GM12878 (cell line): ENCODE results near the gene SRD5A1. TPM values are rescaled to one million over a fixed set of nuclear protein-coding genes. Genes with fewer than 3 reads are reported as not detected.

Experiments used
- ATAC-seq: fragments of 200-7000 bp; cut with Tn5 transposase; 3 replicates; pipeline ENCODE4 v1.9.1; 2020; ENCODE audit warnings: mild to moderate bottlenecking, moderate library complexity
- BruUV-seq: library from RNA; stranded (reverse); fragments of 400-500 nt; replicated peaks from 2 replicates; lab custom pipeline; 2021; lab: Mats Ljungman, UMichigan
- CTCF ChIA-PET: fragments of 300-600 bp; sonication (Branson Sonifier 250); formaldehyde crosslinking; extraction: SDS; loops from one replicate; lab custom pipeline; 2021; ENCODE audit warnings: inconsistent platforms; lab: Yijun Ruan, JAX
- POLR2A ChIA-PET: fragments of 350-600 bp; formaldehyde crosslinking; extraction: SDS; loops from one replicate; lab custom pipeline; 2021; ENCODE audit warnings: inconsistent platforms; lab: Charles Lee
- RAD21 ChIA-PET: fragments of 300-600 bp; sonication (Branson Sonifier 250); formaldehyde crosslinking; loops from one replicate; lab custom pipeline; 2023; ENCODE audit warnings: antibody characterized with exemption; ENCODE audit not compliant: unreplicated experiment; lab: Charles Lee
- SMC1A ChIA-PET: fragments of 300-600 bp; sonication (Branson Sonifier 250); formaldehyde crosslinking; loops from one replicate; lab custom pipeline; 2023; ENCODE audit not compliant: unreplicated experiment, uncharacterized antibody; lab: Charles Lee
- DNase-seq: peaks from one replicate; pipeline ENCODE4 v3.0.0-alpha.2; 2011; ENCODE audit warnings: low read depth, low spot score
- FAIRE-seq: peaks from 3 replicates; lab custom pipeline; 2011; peaks lifted over from hg19 to GRCh38; lab: Jason Lieb, UNC
- H2AFZ ChIP-seq: 2 replicates; pipeline ENCODE4 v1.6.0; 2011; ENCODE audit warnings: low read depth, low read length, control low read depth; ENCODE audit not compliant: control insufficient read depth
- H3K27ac ChIP-seq: 2 replicates; pipeline ENCODE4 v1.5.1; 2011; ENCODE audit warnings: control low read depth; ENCODE audit not compliant: control insufficient read depth, insufficient read depth
- H3K27me3 ChIP-seq, 2 experiments: replicated peaks in 1 of 2; 2 replicates each; pipeline versions ENCODE4 v1.6.0 to v1.6.1; 2011; ENCODE audit warnings: low read length in 1 of 2; ENCODE audit not compliant: control insufficient read depth in 2 of 2, insufficient read depth in 2 of 2
- H3K36me3 ChIP-seq, 2 experiments: 2 replicates each; pipeline ENCODE4 v1.5.1; 2011; ENCODE audit warnings: low read length in 1 of 2; ENCODE audit not compliant: control insufficient read depth in 2 of 2, insufficient read depth in 2 of 2
- H3K4me1 ChIP-seq: 2 replicates; pipeline ENCODE4 v1.6.1; 2011; ENCODE audit warnings: mild to moderate bottlenecking, low read length, moderate library complexity, mixed read lengths; ENCODE audit not compliant: control insufficient read depth, insufficient read depth
- H3K4me2 ChIP-seq: 2 replicates; pipeline ENCODE4 v1.6.0; 2011; ENCODE audit warnings: control low read depth; ENCODE audit not compliant: control insufficient read depth, insufficient read depth
- H3K4me3 ChIP-seq: fragments of 200-600 bp; sonication (generic); 2 replicates; pipeline ENCODE4 v1.5.1; 2016
- H3K79me2 ChIP-seq: 2 replicates; pipeline ENCODE4 v1.6.0; 2011; ENCODE audit warnings: low read length; ENCODE audit not compliant: control insufficient read depth, insufficient read depth
- H3K9ac ChIP-seq: 2 replicates; pipeline ENCODE4 v1.8.0; 2011; ENCODE audit warnings: low read length, control low read depth, mixed read lengths; ENCODE audit not compliant: control insufficient read depth, insufficient read depth
- H3K9me3 ChIP-seq: replicated peaks from 3 replicates; pipeline ENCODE4 v1.5.1; 2011; ENCODE audit warnings: mild to moderate bottlenecking, low read length; ENCODE audit not compliant: control insufficient read depth, insufficient read depth
- H4K20me1 ChIP-seq: 2 replicates; pipeline ENCODE4 v1.6.0; 2011; ENCODE audit not compliant: control insufficient read depth, insufficient read depth
- BACH1 ChIP-seq: fragments of 450-650 bp; IDR thresholded peaks from 2 replicates; pipeline ENCODE4 v1.6.1; 2017; ENCODE audit warnings: mild to moderate bottlenecking, borderline replicate concordance
- CHD2 ChIP-seq: IDR thresholded peaks from 2 replicates; pipeline ENCODE4 v1.6.1; 2011; ENCODE audit warnings: low read depth, low read length, improper control_type of control experiment, borderline replicate concordance
- CHD4 ChIP-seq: fragments of 200-600 bp; sonication (generic); IDR thresholded peaks from 2 replicates; pipeline ENCODE4 v1.6.1; 2016; ENCODE audit warnings: mild to moderate bottlenecking
- EED ChIP-seq: sonication (generic); IDR thresholded peaks from 2 replicates; pipeline ENCODE4 v1.6.1; 2016; ENCODE audit warnings: antibody characterized with exemption, low read depth
- FOXK2 ChIP-seq: fragments of 450-650 bp; IDR thresholded peaks from 2 replicates; pipeline ENCODE4 v1.6.1; 2017; ENCODE audit warnings: mild to moderate bottlenecking, moderate library complexity
- IKZF2 ChIP-seq, 2 experiments: fragments of 450-650 bp; IDR thresholded peaks; 2 replicates each; pipeline ENCODE4 v1.6.1; 2017; ENCODE audit warnings: mild to moderate bottlenecking in 2 of 2, moderate library complexity in 2 of 2
- KDM1A ChIP-seq: fragments of 200-600 bp; sonication (generic); IDR thresholded peaks from 2 replicates; pipeline ENCODE4 v1.6.1; 2016; ENCODE audit warnings: borderline replicate concordance
- LARP7 ChIP-seq: fragments of 450-650 bp; IDR thresholded peaks from 2 replicates; pipeline ENCODE4 v1.6.1; 2017; ENCODE audit warnings: mild to moderate bottlenecking
- MAX ChIP-seq: IDR thresholded peaks from 2 replicates; pipeline ENCODE4 v1.6.1; 2012; ENCODE audit warnings: low read depth, low read length, improper control_type of control experiment
- MEF2B ChIP-seq: fragments of 450-650 bp; IDR thresholded peaks from 2 replicates; pipeline ENCODE4 v1.6.1; 2018; ENCODE audit warnings: mild to moderate bottlenecking, moderate library complexity; ENCODE audit not compliant: partially characterized antibody, poor library complexity, severe bottlenecking
- NR2C2 ChIP-seq: IDR thresholded peaks from 2 replicates; pipeline ENCODE4 v1.6.1; 2011; ENCODE audit warnings: borderline replicate concordance, low read depth; ENCODE audit not compliant: control insufficient read depth, insufficient read length
- POLR2A ChIP-seq: IDR thresholded peaks from 2 replicates; pipeline ENCODE4 v1.6.1; 2011; ENCODE audit warnings: low read depth, mild to moderate bottlenecking, low read length
- RFX5 ChIP-seq: IDR thresholded peaks from 2 replicates; pipeline ENCODE4 v1.6.1; 2011; ENCODE audit warnings: low read depth, low read length, improper control_type of control experiment
- SKIL ChIP-seq: fragments of 450-650 bp; IDR thresholded peaks from 2 replicates; pipeline ENCODE4 v1.6.1; 2017; ENCODE audit warnings: mild to moderate bottlenecking, low read depth, inconsistent platforms; ENCODE audit not compliant: poor library complexity, severe bottlenecking
- SMARCA5 ChIP-seq: fragments of 450-650 bp; IDR thresholded peaks from 2 replicates; pipeline ENCODE4 v1.6.1; 2017; ENCODE audit warnings: mild to moderate bottlenecking
- USF2 ChIP-seq: IDR thresholded peaks from 2 replicates; pipeline ENCODE4 v1.6.1; 2011; ENCODE audit warnings: low read depth, low read length, improper control_type of control experiment, borderline replicate concordance
- YBX1 ChIP-seq: fragments of 450-650 bp; IDR thresholded peaks from 2 replicates; pipeline ENCODE4 v1.6.1; 2016; ENCODE audit warnings: antibody characterized with exemption
- WGBS: methylation state at CpG from one replicate; pipeline ENCODE4 v1.1.6; 2016; ENCODE audit warnings: low lambda C conversion rate; ENCODE audit not compliant: insufficient replicate concordance, insufficient coverage; ENCODE audit errors: missing lambda C conversion rate; 5-methylcytosine and 5-hydroxymethylcytosine counted together
- in situ Hi-C: fragments of 300-500 bp; cut with MboI; formaldehyde crosslinking; loops from 9 replicates; pipeline ENCODE4 v1.14.3; 2018; ENCODE audit warnings: mixed read lengths
- intact Hi-C: fragments of 100-400 bp; cut with micrococcal nuclease; formaldehyde crosslinking; loops from one replicate; pipeline ENCODE4 v1.14.2; 2022; ENCODE audit not compliant: unreplicated experiment
- polyA plus RNA-seq, 11 experiments: library from polyadenylated mRNA; depleted of rRNA in 4 of 11; unstranded in 6 of 11; stranded (reverse) in 5 of 11; fragments of >200 nt; fragmentation: Nextera tagmentation in 4 of 11; fragmentation: Illumina TruSeq in 1 of 11; extraction: Ambion mirVana in 4 of 11; extraction: Trizol in 1 of 11; gene quantifications; 1 replicate in 1 of 11; 2 replicates in 10 of 11; pipeline versions ENCODE4 v1.2.1 to v1.2.3, GENCODE V29; 2011 to 2016; ENCODE audit warnings: inconsistent platforms in 2 of 11, missing spikeins in 2 of 11, low read depth in 1 of 11
- total RNA-seq, 4 experiments: library from RNA; depleted of rRNA in 3 of 4; stranded (reverse); fragments of >200 nt in 3 of 4; fragmentation: Illumina TruSeq in 1 of 4; extraction: Trizol in 1 of 4; gene quantifications; 2 replicates each; pipeline versions ENCODE4 v1.2.1 to v1.2.3, GENCODE V29; 2013 to 2021
- TF ChIP-seq, protein P1 (sequence below): IDR thresholded peaks from 2 replicates; pipeline ENCODE4 v1.6.1; 2012; ENCODE audit warnings: low read depth, low read length, improper control_type of control experiment
- TF ChIP-seq, protein P2 (sequence below): fragments of 450-650 bp; IDR thresholded peaks from 2 replicates; pipeline ENCODE4 v1.6.1; 2017; ENCODE audit warnings: low read depth, mild to moderate bottlenecking, moderate library complexity

Gene SRD5A1
- total and polyA plus RNA-seq, 10 of the 15 experiments (the other 5 are each of a cell fraction or from before 2014, with no cell fraction given) = 0.76 to 20.1 (median 12.3) TPM

DNA sequence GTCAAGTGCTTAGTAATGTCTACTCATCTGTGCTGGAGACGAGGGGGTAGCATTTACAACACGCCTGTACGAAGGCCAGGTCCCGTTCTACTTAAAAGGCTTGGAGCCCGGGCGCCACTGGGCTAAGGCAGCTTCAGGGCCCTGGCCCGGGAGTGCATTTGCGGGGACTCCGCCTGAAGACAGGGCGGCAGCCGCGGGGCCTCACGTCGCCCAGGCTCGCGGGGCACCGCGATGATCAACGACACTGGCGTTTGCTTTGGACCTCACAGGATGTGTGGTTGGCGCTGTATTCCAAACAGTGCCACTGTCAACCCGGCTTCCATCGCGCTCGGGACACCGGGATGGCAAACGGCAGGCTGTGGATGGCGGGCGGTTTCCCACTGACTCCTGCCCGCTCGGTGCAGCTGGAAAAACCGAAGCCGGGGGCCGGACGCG, 78.9 kb downstream of the SRD5A1 start:
- ChIA-PET RAD21 (interaction anchor here (1.2 kb wide), 3 partner anchors 28 to 78 kb away, joined by 3 to 4 read pairs (median 4); no protein-coding TSS in a partner anchor), POLR2A (interaction anchor here (0.6 to 1.2 kb wide), 6 partner anchors 10 to 78 kb away, joined by 3 to 6 read pairs (median 3); no protein-coding TSS in a partner anchor), SMC1A (interaction anchor here (0.9 to 1.8 kb wide), 8 partner anchors 13 to 94 kb away, joined by 3 to 8 read pairs (median 4); partner anchors contain the start of genes NSUN2 and SRD5A1), CTCF (interaction anchor here (1.2 kb wide), 2 partner anchors 10 to 26 kb away, joined by 3 read pairs; no protein-coding TSS in a partner anchor)
- FAIRE-seq = no peak
- BruUV-seq = TSS peak; percentile 97
- Histone ChIP-seq H2AFZ (peak overlapping the region; percentile 84), H3K79me2 (peaks cover 33% of the 10 kb centered on the region), H3K27me3 (no peaks in the 10 kb centered on the region), H3K4me3 (peak overlapping the region; percentile 85), H3K4me2 (peak overlapping the region; percentile 93), H4K20me1 (peaks cover 12% of the 10 kb centered on the region; the same call in 1 of the 2 replicates), H3K9ac (peak overlapping the region; percentile 89), H3K4me1 (peaks cover 26% of the 10 kb centered on the region), H3K27ac (peak overlapping the region; percentile 93), H3K36me3 (peaks cover 0 to 5% of the 10 kb centered on the region in 2 experiments; a peak in 1 of 4 replicates), H3K9me3 (no peaks in the 10 kb centered on the region)
- no peak for TF ChIP-seq KDM1A
- no peak for TF ChIP-seq RFX5
- TF ChIP-seq NR2C2 = no peak
- TF ChIP-seq CHD2 = no peak
- no peak; the same call in 1 of the 2 replicates for TF ChIP-seq BACH1
- TF ChIP-seq LARP7 = peak; percentile 42; the same call in 1 of the 2 replicates
- peak; percentile 52 for TF ChIP-seq POLR2A
- 0 out of 2 replicates have a peak, but pooled peaks have one; percentile 9 for TF ChIP-seq SMARCA5
- TF ChIP-seq EED = 0 out of 2 replicates have a peak, but pooled peaks have one; percentile 49
- TF ChIP-seq IKZF2 (IDR thresholded peaks at IDR 0.05) = peak in 1 of 2 experiments; percentile 26; a peak in 1 of 4 replicates
- no peak for TF ChIP-seq CHD4
- TF ChIP-seq MAX = peak; percentile 10; the same call in 1 of the 2 replicates
- TF ChIP-seq, protein P1, sequence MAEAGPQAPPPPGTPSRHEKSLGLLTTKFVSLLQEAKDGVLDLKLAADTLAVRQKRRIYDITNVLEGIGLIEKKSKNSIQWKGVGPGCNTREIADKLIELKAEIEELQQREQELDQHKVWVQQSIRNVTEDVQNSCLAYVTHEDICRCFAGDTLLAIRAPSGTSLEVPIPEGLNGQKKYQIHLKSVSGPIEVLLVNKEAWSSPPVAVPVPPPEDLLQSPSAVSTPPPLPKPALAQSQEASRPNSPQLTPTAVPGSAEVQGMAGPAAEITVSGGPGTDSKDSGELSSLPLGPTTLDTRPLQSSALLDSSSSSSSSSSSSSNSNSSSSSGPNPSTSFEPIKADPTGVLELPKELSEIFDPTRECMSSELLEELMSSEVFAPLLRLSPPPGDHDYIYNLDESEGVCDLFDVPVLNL = no peak
- TF ChIP-seq MEF2B = peak; percentile 5
- TF ChIP-seq, protein P2, sequence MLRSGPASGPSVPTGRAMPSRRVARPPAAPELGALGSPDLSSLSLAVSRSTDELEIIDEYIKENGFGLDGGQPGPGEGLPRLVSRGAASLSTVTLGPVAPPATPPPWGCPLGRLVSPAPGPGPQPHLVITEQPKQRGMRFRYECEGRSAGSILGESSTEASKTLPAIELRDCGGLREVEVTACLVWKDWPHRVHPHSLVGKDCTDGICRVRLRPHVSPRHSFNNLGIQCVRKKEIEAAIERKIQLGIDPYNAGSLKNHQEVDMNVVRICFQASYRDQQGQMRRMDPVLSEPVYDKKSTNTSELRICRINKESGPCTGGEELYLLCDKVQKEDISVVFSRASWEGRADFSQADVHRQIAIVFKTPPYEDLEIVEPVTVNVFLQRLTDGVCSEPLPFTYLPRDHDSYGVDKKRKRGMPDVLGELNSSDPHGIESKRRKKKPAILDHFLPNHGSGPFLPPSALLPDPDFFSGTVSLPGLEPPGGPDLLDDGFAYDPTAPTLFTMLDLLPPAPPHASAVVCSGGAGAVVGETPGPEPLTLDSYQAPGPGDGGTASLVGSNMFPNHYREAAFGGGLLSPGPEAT = 0 out of 2 replicates have a peak, but pooled peaks have one; percentile 26
- TF ChIP-seq USF2 = no peak
- TF ChIP-seq FOXK2 = no peak
- TF ChIP-seq YBX1 = no peak
- TF ChIP-seq SKIL = no peak
- under 1% methylated on average over 34 of the region's 36 CpGs for WGBS
- DNase-seq = no peak
- intact Hi-C loops = loop anchor here (1.0 to 10.0 kb wide), 5 partner anchors 17 to 957 kb away; partner anchors contain the start of genes MED10, NSUN2 and SRD5A1
- in situ Hi-C loops = no loop called here
- ATAC-seq = peak; percentile 51
